WTC11 (cell line): ENCODE data around the gene ARHGEF19. TPM values are rescaled to one million over a fixed set of nuclear protein-coding genes. Genes with fewer than 3 reads are reported as not detected.
A peak's percentile ranks its signal among the peaks of the same experiment; 100 is the strongest.

Source experiments
- ATAC-seq: fragments of 200-7000 bp; cut with Tn5 transposase; 2 replicates; pipeline ENCODE4 v1.10.0; 2021; ENCODE audit warnings: mild to moderate bottlenecking, moderate library complexity
- CTCF ChIA-PET: fragments of 300-600 bp; sonication (Branson Sonifier 250); formaldehyde crosslinking; loops from one replicate; lab custom pipeline; 2021; ENCODE audit warnings: antibody characterized with exemption; lab: Charles Lee
- POLR2A ChIA-PET: fragments of 350-600 bp; sonication (Branson Sonifier 250); formaldehyde crosslinking; loops from one replicate; lab custom pipeline; 2021; ENCODE audit warnings: antibody characterized with exemption; lab: Charles Lee
- DNase-seq: peaks from one replicate; pipeline ENCODE4 v3.0.0; 2021; ENCODE audit warnings: low spot score
- H3K27ac Mint-ChIP-seq: 2 replicates; pipeline ENCODE4 v1.8.0; 2021; ENCODE audit warnings: mixed read lengths
- H3K27me3 Mint-ChIP-seq: 2 replicates; pipeline ENCODE4 v1.8.0; 2021; ENCODE audit warnings: low read depth, mild to moderate bottlenecking, moderate library complexity, mixed read lengths
- H3K36me3 Mint-ChIP-seq: 2 replicates; pipeline ENCODE4 v1.8.0; 2021; ENCODE audit warnings: mixed read lengths
- H3K4me1 Mint-ChIP-seq: 2 replicates; pipeline ENCODE4 v1.8.0; 2022; ENCODE audit warnings: mixed read lengths
- H3K4me3 Mint-ChIP-seq: 2 replicates; pipeline ENCODE4 v1.8.0; 2021; ENCODE audit warnings: mild to moderate bottlenecking, moderate library complexity, mixed read lengths
- H3K9me3 Mint-ChIP-seq: 2 replicates; pipeline ENCODE4 v1.8.0; 2021; ENCODE audit warnings: mixed read lengths
- ARID4B ChIP-seq: sonication (generic); formaldehyde crosslinking; IDR thresholded peaks from 2 replicates; pipeline ENCODE4 v1.8.0; 2023; ENCODE audit warnings: missing genetic modification reagents, mild to moderate bottlenecking, borderline replicate concordance
- ATF1 ChIP-seq: sonication (generic); formaldehyde crosslinking; IDR thresholded peaks from 2 replicates; pipeline ENCODE4 v1.8.1; 2023; ENCODE audit warnings: mild to moderate bottlenecking, moderate library complexity, missing genetic modification reagents
- ETV6 ChIP-seq: sonication (generic); formaldehyde crosslinking; IDR thresholded peaks from 2 replicates; pipeline ENCODE4 v1.8.1; 2022; ENCODE audit warnings: mild to moderate bottlenecking, missing genetic modification reagents
- GRHL2 ChIP-seq: fragments of 250-450 bp; sonication (Bioruptor Pico); IDR thresholded peaks from 2 replicates; pipeline ENCODE4 v1.8.0; 2022; ENCODE audit warnings: mild to moderate bottlenecking, moderate library complexity; ENCODE audit not compliant: insufficient replicate concordance, severe bottlenecking
- NFATC4 ChIP-seq: fragments of 250-450 bp; sonication (Bioruptor Pico); IDR thresholded peaks from 2 replicates; pipeline ENCODE4 v1.9.0; 2021; ENCODE audit warnings: mild to moderate bottlenecking
- ZNF121 ChIP-seq: sonication (generic); formaldehyde crosslinking; IDR thresholded peaks from 2 replicates; pipeline ENCODE4 v1.8.0; 2023; ENCODE audit warnings: missing genetic modification reagents
- ZNF281 ChIP-seq: sonication (generic); formaldehyde crosslinking; IDR thresholded peaks from 2 replicates; pipeline ENCODE4 v1.8.0; 2023; ENCODE audit warnings: mild to moderate bottlenecking, missing genetic modification reagents
- ZNF416 ChIP-seq: fragments of 250-450 bp; sonication (Bioruptor Pico); IDR thresholded peaks from 2 replicates; pipeline ENCODE4 v1.9.0; 2021; ENCODE audit warnings: mild to moderate bottlenecking, inconsistent platforms
- ZNF423 ChIP-seq: fragments of 250-450 bp; sonication (Bioruptor Pico); IDR thresholded peaks from 2 replicates; pipeline ENCODE4 v2.1.2; 2022; ENCODE audit warnings: mild to moderate bottlenecking, moderate library complexity
- total RNA-seq: library from RNA; stranded (reverse); gene quantifications from 3 replicates; pipeline ENCODE4 v1.2.3, GENCODE V29; 2021

Gene ARHGEF19
- total RNA-seq, 1 experiment from 2014 or later = 53.1 TPM

- TF ChIP-seq ARID4B (CRISPR knock-in tag) (no peak), ZNF416 (CRISPR knock-in tag) (no peak)
These were observed 59.1 kb downstream of the ARHGEF19 start (continued) for GRCh38 chr1:16153096-16153998.

GRCh38 chr1:16152481-16153087, 59.9 kb downstream of the ARHGEF19 start:
- CTCF ChIA-PET = interaction anchor here (0.6 to 14.1 kb wide), 7 partner anchors 10 to 438 kb away, joined by 3 to 204 read pairs (median 4); partner anchors contain the start of gene FAM131C

GRCh38 chr1:16151995-16152384, 60.5 kb downstream of the ARHGEF19 start:
- ChIA-PET POLR2A (no interaction called here), CTCF (interaction anchor here (0.6 to 14.1 kb wide), 4 partner anchors 11 to 438 kb away, joined by 3 to 204 read pairs (median 4); partner anchors contain the start of gene FAM131C)
- TF ChIP-seq ZNF121 (CRISPR knock-in tag) (no peak), ETV6 (CRISPR knock-in tag) (no peak), GRHL2 (CRISPR knock-in tag) (no peak), ZNF416 (CRISPR knock-in tag) (no peak)
- Mint-ChIP-seq H3K4me1 (peaks cover 56% of the 10 kb centered on the region), H3K27ac (peak overlapping the region; percentile 84), H3K27me3 (no peaks in the 10 kb centered on the region), H3K9me3 (no peaks in the 10 kb centered on the region), H3K36me3 (peaks cover 25% of the 10 kb centered on the region), H3K4me3 (peak overlapping the region; percentile 14; the same call in 1 of the 2 replicates)
- DNase-seq (no peak), ATAC-seq (no peak)

More at GRCh38 chr1:16152481-16153087, 59.9 kb downstream of the ARHGEF19 start:
- peak; percentile 7; the same call in 1 of the 2 replicates for ATAC-seq
- H3K4me3 Mint-ChIP-seq = peak overlapping the region; percentile 86
- POLR2A ChIA-PET = interaction anchor here (0.6 to 4.4 kb wide), 4 partner anchors 7 to 70 kb away, joined by 3 to 31 read pairs (median 7); no protein-coding TSS in a partner anchor
- H3K9me3 Mint-ChIP-seq = no peaks in the 10 kb centered on the region
- peak overlapping the region; percentile 82 for H3K27ac Mint-ChIP-seq
- no peaks in the 10 kb centered on the region for H3K27me3 Mint-ChIP-seq
- peaks cover 21% of the 10 kb centered on the region for H3K36me3 Mint-ChIP-seq
- DNase-seq = no peak
- peaks cover 53% of the 10 kb centered on the region for H3K4me1 Mint-ChIP-seq
- TF ChIP-seq ATF1 (no peak), ZNF281 (CRISPR knock-in tag) (no peak), ZNF423 (CRISPR knock-in tag) (0 out of 2 replicates have a peak, but pooled peaks have one; percentile 9), ZNF121 (CRISPR knock-in tag) (no peak), NFATC4 (CRISPR knock-in tag) (no peak)
